H54 (cell line): ENCODE measurements around the gene DOCK4.
"Not testable (repeated sequence)": the region's sequence is repeated elsewhere in the genome, so short reads cannot be mapped to it uniquely, and the experiment has no call there.

ENCODE experiments used
- DNase-seq: peaks from one replicate; pipeline ENCODE4 v3.0.0; 2011; ENCODE audit warnings: low spot score, mixed read lengths; ENCODE audit not compliant: insufficient read length
- FAIRE-seq: peaks from 3 replicates; lab custom pipeline; 2011; peaks lifted over from hg19 to GRCh38; lab: Jason Lieb, UNC
- POLR2A ChIP-seq: IDR thresholded peaks from 2 replicates; pipeline ENCODE4 v1.6.1; 2011; ENCODE audit warnings: low read depth, mild to moderate bottlenecking, low read length

DOCK4 gene

GRCh38 chr7:111942450-111943081 is 263.6 kb downstream of the DOCK4 start:
- FAIRE-seq (no peak), DNase-seq (no peak)
- TF ChIP-seq POLR2A = no peak

DNA sequence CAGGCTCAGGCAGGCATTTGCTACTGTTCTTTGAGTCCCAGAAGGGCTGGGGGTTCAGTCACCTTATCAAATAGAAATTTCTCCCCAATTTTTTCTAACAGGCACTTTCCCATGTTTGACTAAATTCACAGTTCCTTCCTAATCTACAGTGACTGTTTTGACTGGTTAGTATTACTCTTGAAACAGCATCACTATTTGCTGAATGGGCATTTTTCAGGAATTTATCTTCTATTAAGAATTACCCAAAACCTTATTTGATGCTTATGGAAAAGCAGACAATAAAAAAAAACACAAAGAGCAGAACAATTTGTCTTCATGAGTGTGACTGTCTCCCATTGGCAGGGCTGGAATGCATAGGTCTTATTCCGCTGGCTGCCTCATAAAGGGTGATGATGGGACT is 269.0 kb downstream of the DOCK4 start:
- DNase-seq (no peak), FAIRE-seq (no peak)
- no peak for TF ChIP-seq POLR2A

DNA sequence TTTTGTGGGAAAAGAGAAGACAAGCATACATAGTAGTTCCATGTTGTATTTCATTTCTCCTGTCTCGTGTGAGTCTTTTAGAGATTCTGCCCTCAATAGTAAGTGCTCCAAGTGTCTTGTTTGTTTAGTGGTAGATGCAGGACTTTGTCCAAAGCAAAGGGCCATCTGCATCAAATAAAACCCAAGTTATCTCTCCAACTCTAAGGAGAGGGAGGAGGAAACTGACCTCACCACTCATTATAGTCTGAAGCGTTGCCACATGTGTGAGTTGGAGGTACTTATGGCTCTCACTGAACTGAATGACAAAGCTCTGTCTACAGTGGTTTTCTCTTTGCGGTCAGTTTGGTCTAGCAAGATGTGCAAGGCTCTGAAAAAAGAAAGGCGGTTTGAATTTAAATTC is 272.6 kb downstream of the DOCK4 start:
- no peak for TF ChIP-seq POLR2A
- FAIRE-seq (no peak), DNase-seq (no peak)

DNA sequence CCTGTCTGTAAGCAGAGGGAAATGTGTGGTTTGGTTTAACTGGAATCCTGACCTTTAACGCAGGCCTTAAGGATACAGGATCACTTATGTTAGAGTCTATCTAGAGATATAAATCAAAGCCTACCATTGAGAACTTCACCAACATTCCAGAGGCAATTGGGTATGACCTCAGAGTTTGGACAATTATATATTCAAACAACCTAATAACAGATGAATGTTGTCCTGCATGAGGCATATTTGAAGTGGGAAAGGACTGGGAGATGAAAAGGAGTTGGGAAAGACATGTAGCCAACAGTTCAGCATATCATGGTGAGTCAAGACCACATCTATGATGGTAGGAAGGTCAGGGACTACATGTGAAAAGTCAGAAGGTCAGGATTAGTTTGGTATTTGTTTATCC is 274.2 kb downstream of the DOCK4 start:
- FAIRE-seq (no peak), DNase-seq (no peak)
- TF ChIP-seq POLR2A = no peak

GRCh38 chr7:111931016-111931517 is 275.1 kb downstream of the DOCK4 start:
- peak; percentile 84 for FAIRE-seq

GRCh38 chr7:111929264-111929663 is 276.9 kb downstream of the DOCK4 start:
- FAIRE-seq (peak; percentile 15), DNase-seq (no peak)
- TF ChIP-seq POLR2A = no peak

More at GRCh38 chr7:111931016-111931517, 275.1 kb downstream of the DOCK4 start:
- DNase-seq = no peak
- no peak for TF ChIP-seq POLR2A

DNA sequence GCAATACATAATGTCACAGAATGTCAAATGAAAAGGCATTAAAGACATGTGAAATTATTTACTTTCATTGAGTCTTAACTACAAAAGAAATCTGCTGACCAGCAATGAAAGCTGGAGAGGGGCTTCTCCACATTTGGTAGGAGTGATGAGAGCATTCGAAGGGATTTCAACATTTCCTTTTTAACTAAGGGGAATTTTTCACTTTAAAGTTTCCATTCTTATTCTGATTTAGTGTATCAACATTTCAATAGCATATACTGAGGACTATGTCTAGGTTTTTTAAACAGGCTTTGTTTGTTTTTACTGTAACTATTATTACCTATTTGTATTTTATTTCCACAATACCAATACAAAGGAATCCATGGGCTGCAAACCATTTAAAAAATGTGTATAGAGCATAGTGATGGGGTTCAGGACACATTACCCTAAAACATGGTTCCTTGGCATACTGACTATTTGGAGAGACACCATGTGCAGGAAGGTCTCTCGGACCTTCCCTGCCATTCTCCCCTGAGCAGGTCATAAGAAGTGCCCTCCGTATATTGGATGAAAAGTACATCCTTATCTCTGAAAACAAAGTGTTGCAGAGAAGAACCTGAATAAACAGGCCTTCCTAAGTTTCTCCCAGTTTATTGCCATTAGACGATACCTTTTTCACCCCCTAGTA is 278.7 kb downstream of the DOCK4 start:
- DNase-seq = no peak
- no peak for FAIRE-seq
- TF ChIP-seq POLR2A = no peak

DNA sequence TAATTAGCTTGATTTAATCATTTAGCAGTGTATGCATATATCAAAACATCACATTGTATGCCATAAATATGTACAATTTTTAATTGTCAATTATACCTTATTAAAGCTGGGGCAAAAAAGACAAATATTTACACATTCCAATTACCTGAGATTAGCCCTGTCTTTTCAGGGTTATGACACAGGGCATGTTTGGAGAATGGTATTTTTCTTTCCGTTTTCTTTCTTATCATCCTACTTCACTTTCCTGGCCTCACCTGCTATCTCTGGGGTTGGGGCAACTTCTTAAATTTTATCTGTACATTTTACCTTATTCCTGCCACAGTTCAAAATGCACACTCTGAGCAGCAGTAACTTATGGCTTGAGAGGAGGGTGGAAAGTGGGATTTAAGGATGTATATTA is 285.9 kb downstream of the DOCK4 start:
- no peak for TF ChIP-seq POLR2A
- DNase-seq = no peak
- no peak for FAIRE-seq

DNA sequence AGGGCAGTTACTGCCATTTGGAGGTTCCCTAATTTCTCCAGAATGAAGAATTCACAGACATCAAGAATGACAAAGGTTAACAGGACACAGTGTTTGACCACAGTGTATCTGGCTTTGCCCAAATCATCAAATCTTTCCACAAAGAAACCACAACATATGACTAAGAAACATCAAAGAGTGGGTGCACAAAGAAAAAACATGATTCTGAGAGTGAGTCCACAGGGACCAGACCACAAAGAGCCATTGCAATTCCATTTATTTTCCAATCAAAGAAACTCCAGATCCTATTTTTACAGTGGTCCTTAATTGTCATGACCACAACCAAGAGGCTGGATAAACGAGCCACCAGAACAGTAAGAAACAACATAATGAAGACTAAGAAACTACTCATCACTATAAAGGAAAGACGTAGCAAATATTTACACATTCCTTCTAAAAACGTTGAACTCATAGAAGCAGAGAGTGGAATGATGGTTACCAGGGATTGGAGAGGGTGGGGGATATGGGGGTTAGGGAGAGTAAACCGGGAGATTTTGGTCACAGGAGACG is 286.5 kb downstream of the DOCK4 start:
- peak; percentile 89 for FAIRE-seq
- TF ChIP-seq POLR2A = no peak
- no peak for DNase-seq

- FAIRE-seq = no peak
These were observed 287.0 kb downstream of the DOCK4 start for GRCh38 chr7:111919164-111919563.

GRCh38 chr7:111918461-111918860 is 287.7 kb downstream of the DOCK4 start:
- FAIRE-seq = no peak
- TF ChIP-seq POLR2A = no peak
- DNase-seq = no peak

More at GRCh38 chr7:111919164-111919563, 287.0 kb downstream of the DOCK4 start:
- no peak for DNase-seq
- TF ChIP-seq POLR2A = no peak

GRCh38 chr7:111917404-111917803 is 288.8 kb downstream of the DOCK4 start:
- DNase-seq, FAIRE-seq: not testable (repeated sequence)

GRCh38 chr7:111914291-111914690 is 291.9 kb downstream of the DOCK4 start:
- DNase-seq (no peak), FAIRE-seq (no peak)

DNA sequence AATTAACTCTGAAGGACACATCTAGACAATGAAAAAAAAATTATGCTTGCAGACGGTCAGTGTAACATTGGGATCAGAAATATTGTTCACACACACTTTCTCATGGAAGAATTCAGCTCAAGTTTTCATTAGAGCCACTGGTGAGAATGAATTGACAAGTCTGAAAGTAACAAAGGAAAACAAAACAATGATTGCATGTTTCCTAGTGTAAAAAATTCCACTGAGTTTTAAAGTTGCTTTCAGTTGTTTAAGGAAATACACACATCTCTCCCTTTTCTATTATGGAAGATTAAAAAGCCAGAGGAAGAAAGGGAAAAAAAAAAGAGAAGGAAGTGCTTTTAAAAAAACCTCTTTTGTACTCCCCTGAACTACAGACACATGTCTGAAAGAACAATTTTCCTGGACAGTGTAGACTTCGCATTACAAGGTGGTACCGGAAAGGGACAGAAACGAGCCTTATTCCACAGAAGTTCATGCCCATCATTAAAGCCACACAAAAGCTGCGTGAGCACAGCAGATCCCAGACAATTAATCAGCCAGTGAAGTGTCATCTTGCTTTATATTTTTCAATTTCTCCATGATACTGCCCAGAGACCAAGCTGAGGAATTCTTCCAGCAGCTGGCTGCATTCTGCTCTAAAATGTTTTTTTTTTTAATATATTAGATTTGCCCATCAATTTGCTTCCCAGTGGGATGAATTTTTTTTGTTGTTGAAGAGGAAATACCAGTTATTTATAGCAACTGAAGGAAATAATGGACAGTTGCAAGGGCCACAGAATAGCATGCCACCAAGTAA is 294.8 kb downstream of the DOCK4 start:
- TF ChIP-seq POLR2A = no peak
- FAIRE-seq (no peak), DNase-seq (no peak)

More at GRCh38 chr7:111914291-111914690, 291.9 kb downstream of the DOCK4 start:
- no peak for TF ChIP-seq POLR2A
